NCI-H2171 treated with DMSO at 0.1 percent for 48 hours (cell line): ENCODE results near the gene SYPL1.

ENCODE experiments used
- DNase-seq: peaks from one replicate; lab custom pipeline; 2025; lab: John Stamatoyannopoulos, UW

SYPL1 gene

DNA sequence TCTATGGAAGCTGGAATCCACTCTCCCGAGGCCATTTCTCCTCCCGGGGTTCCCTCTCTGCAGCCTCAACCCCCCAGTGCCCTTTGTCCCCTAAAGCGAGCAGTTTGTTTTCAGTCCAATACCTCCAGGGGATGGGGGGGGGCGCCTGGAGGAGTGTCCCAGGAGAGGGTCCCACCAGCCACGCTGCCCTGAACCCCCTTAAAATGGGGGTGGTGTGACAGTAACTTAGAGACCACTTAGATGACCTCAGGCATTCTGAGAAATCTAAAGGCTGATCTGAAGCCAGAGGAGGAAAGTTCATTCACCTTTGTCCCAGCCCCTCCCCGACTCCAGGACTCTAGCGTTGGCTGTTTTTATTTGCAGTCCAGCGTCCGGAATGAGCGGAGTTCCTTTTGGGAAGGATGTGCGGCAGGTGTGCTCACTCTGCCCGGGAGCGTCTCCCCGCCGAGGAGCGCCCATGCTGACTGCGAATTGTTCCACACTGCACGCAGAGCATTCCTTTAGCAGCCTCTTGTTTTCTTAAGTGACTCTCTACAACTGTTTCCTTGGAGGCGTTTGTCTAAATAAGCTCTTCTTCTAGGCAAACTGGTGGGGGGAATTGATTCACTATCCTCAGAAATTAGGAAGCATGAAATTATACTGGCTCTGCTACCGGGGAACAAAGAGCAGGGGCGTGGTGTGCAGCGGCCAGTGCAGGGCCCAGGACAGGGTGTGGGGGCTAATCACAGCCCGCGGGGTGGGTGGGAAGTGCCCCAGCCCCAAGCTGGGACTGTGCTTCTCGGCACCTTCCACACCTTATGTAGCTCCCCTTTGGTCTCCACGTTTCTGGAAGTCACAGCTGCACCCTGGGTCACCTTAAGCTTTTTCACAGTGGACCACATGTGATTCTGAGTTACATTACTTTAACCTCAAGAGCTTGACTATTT, 46.3 kb downstream of the SYPL1 start:
- DNase-seq: no peak

- peak; percentile 70 for DNase-seq
Measured at GRCh38 chr7:106064771-106065574, 47.1 kb downstream of the SYPL1 start.

DNA sequence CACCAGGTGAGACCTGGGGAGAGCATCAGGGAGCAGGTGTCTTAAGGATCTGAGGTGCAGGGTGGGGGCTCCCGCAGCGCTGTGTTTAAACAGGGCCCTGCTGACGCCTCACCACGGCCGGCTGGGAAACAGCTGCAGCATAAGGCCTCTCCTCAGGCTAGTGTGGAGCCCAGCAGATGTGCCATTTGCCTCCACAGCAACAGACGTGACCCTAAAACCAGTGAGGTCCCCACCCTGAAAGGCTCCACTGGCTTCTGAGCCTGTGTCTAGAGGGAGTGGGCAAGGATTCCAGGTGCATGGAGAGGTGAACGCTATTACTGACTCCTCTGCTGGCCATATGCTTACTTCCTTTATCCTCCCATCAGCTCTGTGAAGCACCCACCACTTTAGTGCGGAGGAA, 47.8 kb downstream of the SYPL1 start:
- DNase-seq: peak; percentile 89

DNA sequence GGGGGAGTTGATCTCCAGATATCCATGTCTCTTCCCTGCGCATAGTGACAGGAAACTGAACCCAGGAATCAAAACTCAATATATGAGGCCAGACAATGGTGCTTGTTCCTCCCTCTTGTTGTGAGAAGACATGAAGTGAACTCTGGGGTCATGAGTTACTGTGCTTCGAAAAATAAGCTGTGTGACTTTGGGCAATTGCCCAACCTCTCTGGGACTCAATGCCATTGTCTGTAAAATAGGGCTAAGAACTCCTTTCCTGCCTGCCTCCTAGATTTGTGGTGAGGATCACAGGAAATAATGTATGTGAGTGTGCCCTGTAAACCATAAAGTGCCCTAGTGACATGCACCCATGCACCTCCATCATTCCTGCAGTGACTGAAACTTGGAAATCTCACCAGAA, 48.4 kb downstream of the SYPL1 start:
- no peak for DNase-seq

- DNase-seq: no peak
Measured at GRCh38 chr7:106063024-106063423, 49.1 kb downstream of the SYPL1 start.

GRCh38 chr7:106062521-106062931, 49.6 kb downstream of the SYPL1 start:
- DNase-seq: no peak

GRCh38 chr7:106062006-106062405, 50.1 kb downstream of the SYPL1 start:
- no peak for DNase-seq

- DNase-seq: no peak
Measured at GRCh38 chr7:106061301-106061979, 50.7 kb downstream of the SYPL1 start.

- no peak for DNase-seq
Measured at GRCh38 chr7:106060394-106060920, 51.7 kb downstream of the SYPL1 start.

DNA sequence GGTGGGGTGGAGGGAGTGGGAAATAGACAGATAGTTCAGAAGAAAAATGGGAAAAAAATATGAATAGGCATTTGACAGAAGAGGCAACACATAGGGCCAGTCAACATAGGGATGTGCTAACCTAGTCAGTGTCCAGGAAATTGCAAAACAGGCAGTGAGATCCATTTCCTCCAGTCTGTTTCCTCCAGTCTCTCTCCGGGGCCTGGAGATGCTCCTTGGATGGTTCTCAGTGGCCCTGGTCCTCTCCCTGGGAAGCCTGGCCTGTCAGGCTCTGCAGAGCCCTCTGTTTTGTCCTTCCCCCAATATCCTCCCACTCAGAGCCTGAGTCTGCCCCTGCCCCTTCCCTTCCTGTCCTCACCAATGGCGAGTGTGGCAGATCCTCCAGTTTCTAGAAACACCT, 52.6 kb downstream of the SYPL1 start:
- no peak for DNase-seq

- DNase-seq: peak; percentile 82
Measured at GRCh38 chr7:106058928-106059324, 53.2 kb downstream of the SYPL1 start.

DNA sequence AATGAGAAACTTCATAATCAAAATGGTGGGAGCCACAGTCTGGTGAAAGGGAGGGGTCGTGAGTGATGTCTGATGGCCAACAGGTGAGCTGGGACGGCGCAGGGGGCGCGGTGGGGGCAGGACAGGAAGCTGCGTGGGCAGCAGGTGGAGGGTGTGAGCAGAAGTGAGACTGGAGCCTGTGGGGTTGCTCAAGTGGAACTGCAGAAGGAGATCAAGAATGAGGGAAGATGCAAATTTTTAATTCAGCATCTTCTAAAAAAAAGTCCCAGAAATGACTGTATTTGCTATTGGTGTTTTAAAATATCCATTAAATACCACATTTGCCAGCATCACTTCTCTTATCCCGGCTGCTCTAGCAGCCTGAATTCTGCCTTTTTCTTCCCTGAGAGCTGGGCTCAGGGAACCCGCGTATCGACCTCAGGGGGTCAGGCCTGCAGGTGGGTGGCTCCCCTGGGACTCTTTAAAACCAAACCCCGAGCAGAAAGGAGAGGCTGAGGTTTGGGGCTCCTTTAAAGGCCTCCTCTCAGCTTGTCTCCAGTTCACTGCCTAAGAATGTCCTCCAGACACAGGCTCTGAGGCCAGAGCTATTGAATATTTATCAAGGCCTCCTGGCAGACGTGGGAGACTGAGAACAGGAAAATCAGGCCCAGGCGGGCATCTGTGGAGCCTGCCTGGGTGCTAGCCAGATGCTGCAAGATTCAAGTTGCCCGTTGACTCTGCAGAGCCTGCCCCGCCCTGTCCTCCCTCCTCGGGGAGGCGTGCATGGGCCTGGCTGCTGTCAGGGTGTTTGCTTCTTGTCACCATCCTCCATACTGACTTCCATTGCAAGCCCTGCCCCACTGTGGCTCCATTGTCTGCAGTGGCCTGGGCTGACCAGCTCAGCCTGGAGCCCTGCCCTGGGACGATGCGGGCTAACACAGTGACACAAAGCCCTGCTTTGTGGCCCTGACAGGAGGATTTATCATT, 53.9 kb downstream of the SYPL1 start:
- peak; percentile 96 for DNase-seq

- no peak for DNase-seq
Measured at GRCh38 chr7:106057204-106057961, 54.7 kb downstream of the SYPL1 start.

DNA sequence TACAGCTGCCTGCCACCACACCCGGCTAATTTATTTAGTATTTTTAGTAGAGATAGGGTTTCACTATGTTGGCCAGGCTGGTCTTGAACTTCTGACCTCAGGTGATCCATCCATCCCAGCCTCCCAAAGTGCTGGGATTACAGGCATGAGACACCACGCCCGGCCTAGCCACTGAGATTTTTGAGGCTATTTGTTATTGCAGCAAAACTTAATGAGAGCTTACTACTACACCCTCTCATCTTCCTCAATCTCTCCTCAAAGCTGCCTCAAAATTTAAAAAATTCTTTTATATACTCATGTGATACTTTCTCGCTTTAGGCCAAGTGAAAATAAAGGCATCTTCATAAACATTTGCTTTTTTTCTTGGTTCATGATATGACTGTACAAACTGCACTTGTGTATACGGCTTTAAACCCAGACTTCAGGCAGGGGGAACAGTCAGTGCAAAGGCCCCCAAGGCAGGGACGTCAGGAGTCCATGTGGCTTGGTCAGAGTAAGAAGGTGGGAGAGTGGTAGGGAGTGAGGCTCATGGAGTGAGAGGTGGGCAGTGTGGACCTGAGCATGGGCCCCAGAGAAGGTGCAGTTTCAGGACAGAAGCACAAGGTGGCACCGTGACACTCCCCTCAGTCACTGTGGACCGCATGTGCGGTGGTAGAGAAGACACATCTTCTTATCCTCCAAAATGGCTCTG, 55.5 kb downstream of the SYPL1 start:
- DNase-seq: peak; percentile 61

GRCh38 chr7:106054971-106055532, 57.1 kb downstream of the SYPL1 start:
- peak; percentile 26 for DNase-seq

- no peak for DNase-seq
Measured at GRCh38 chr7:106054156-106054910, 57.8 kb downstream of the SYPL1 start.

DNA sequence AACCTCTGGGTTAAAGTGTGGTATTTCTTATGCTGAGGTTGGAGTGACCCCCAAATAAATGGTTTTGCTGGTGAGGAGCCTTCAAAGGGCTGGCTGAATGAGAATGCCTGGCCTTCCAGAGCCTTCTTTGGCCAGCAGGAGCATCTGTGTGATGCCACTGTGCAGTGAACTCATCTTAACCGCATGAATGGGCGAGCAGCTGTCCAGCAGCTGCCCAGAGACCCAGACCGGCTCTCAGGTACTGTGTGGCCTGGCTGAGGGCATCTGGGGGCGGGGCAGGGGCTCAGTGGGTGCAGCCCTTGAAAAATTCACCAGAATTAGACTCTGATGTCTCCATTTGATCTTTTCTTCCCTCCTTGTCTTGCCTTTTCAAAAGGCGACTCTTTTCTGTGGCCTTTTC, 59.0 kb downstream of the SYPL1 start:
- no peak for DNase-seq

DNA sequence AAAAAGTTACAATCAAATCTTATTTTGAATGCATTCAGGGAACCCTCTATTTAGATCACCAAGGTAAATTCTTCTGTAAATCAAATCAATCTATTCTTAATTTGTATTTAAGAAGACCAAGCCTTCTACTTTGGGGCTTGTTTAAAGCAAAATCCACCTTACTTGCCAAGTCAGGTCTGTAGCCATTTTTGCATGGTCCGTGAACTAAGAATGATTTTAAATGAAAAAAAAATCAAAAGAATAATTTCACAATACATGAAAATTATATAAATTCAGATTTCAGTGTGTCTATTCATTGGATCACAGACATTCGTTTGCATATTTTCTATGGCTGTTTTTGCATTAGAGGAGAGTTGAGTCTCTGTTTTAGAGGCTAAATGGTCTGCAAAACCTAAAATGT, 59.4 kb downstream of the SYPL1 start:
- DNase-seq: no peak

DNA sequence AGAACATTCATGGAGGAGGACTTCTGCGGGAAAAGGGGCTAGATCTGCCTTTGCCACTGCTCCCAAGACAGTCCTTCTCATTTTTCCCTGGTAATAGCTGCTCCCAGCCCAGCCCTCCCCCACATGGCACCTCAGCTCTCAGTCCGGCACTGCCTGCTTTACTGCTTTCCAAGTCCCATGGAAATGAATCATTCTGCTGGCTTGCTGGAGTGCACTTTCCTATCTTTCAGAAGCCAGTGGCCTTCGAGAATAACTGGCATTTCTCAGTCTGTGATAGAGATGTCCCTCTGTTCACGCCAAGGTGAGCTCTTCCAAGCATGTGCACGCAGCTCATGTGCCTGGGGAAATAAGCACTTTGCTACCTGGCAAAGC, 61.4 kb downstream of the SYPL1 start:
- DNase-seq: no peak
